CD4-positive, alpha-beta T cell treated with Interleukin-6 at 100 ng/mL for 8 hours (primary cell): ENCODE data around the gene PEAK3.

Experiments
- DNase-seq: peaks from one replicate; pipeline ENCODE4 v3.0.0-alpha.2; 2020; ENCODE audit warnings: mixed read lengths, low spot score

Gene PEAK3

GRCh38 chr19:2270423-2271233 is 11.3 kb downstream of the PEAK3 start:
- peak; percentile 54 for DNase-seq

GRCh38 chr19:2270157-2270422 is 11.9 kb downstream of the PEAK3 start:
- DNase-seq = no peak

DNA sequence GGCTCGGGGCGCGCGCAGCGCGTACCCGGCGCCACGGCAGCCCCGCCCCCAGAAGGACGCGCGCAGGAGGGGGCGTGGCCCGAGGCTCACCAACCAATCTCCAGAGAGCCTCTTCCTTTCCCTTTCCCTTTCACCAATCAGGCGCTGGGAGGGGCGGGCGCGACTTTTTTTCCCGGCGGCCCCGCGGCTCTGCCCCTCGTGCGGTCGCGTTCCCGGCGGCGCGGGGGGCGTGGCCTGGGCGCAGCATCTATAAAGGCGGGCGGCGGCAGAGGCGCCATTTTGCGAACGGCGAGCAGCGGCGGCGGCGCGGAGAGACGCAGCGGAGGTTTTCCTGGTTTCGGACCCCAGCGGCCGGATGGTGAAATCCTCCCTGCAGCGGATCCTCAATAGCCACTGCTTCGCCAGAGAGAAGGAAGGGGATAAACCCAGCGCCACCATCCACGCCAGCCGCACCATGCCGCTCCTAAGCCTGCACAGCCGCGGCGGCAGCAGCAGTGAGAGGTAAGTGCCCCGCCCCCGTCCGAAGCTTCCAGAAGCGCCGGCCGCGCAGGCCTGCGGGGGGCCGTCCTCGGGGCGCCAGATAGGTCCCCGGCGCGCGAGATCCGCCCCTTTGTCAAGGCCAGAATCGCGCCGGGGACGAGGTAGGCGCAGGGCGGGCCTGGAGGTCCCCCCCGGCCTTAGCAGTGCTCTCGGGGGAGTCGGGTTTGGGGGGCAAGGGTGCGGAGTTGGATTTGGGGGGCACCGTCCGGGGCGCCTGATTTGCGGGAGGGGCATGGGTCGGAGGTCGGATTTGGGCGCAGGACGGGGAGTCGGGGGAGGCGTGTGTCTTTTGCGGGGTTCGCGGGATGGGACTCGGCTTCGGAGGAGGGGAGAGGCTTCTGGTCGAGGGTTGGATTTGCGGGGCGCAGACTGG is 12.5 kb downstream of the PEAK3 start:
- peak; percentile 98 for DNase-seq

GRCh38 chr19:2268861-2269243 is 13.1 kb downstream of the PEAK3 start:
- no peak for DNase-seq

- no peak for DNase-seq
Measured at GRCh38 chr19:2268480-2268830, 13.5 kb downstream of the PEAK3 start.

DNA sequence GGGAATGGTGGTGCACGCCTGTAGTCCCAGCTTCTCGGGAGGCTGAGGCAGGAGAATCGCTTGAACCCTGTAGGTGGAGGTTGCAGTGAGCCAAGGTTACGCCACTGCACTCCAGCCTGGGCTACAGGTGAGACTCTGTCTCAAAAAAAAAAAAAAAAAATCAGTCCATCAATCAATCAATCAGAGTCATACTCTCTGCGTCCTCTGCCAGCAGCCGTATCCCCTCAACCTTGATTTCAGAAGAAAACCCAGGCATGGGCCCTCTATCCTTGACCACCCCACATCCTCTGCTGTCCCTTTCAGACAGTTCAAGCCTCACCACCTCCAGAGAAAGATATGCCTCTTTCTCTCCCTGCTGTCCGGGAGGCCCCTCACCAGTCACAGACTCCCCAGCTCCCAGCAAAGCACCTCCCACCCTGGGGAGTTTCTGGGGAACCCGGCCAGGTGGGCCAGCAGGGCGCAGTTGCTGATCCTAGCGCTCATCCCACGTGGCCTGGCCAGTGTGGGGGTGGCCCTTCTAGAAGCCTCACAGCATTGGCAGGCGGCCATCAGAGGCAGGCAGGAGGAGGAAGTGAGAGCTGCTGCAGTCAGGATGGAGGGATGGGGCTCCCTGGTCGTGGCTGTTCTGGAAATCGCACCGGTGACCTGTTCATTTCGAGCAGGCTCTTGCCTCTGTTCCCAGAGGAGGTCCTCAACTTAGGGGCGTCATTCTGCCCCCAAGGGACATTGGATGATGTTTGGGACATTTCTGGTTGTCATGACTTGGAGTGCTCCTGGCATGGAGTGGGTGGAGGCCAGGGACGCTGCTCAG is 15.6 kb downstream of the PEAK3 start:
- DNase-seq = peak; percentile 35

- peak; percentile 51 for DNase-seq
Measured at GRCh38 chr19:2261438-2262172, 20.4 kb downstream of the PEAK3 start.

DNA sequence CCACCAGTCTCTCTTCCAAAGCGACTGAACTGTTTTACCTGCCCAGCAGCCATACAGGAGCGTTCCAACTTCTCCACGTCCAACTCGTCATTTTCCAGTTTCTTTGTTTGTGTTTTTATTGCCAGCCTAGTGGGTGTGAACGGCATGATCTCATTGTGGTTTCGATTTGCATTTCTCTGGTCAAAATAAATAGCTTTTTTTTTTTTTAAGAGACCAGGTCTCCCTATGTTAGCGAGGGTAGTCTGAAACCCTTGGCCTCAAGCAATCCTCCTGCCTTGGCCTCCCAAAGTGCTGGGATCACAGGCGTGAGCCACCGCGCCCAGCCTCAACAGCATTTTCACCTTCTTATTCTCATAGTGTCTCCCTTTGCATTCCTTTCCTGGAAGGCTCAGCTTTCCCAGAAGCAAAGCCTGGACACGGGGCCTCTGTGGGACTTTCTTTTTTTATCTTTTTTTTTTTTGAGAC is 21.6 kb downstream of the PEAK3 start:
- no peak for DNase-seq

DNA sequence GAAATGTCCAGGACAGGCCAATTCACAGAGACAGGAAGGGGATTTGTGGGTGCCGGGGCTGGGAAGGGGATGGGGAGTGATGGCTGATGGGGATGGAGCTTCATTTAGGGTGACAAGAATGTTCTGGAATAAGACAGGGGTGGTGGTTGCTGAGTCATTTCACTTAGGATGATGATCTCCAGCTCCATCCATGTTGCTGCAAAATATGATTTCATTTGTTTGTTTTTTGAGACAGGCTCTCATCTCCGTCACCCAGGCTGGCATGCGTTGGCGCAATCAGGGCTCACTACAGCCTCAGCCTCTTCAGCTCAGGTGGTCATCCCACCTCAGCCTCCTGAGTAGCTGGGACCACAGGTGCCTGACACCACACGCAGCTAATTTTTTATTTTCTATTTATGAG is 22.6 kb downstream of the PEAK3 start:
- no peak for DNase-seq

- no peak for DNase-seq
Measured at GRCh38 chr19:2255982-2256685, 25.8 kb downstream of the PEAK3 start, which contains the start of gene JSRP1. Gene JSRP1, minus strand, starts transcription at chr19:2256417. Its CDS starts 1,103 bp downstream, at chr19:2255314.

- DNase-seq = no peak
Measured at GRCh38 chr19:2255112-2255845, 26.7 kb downstream of the PEAK3 start.

DNA sequence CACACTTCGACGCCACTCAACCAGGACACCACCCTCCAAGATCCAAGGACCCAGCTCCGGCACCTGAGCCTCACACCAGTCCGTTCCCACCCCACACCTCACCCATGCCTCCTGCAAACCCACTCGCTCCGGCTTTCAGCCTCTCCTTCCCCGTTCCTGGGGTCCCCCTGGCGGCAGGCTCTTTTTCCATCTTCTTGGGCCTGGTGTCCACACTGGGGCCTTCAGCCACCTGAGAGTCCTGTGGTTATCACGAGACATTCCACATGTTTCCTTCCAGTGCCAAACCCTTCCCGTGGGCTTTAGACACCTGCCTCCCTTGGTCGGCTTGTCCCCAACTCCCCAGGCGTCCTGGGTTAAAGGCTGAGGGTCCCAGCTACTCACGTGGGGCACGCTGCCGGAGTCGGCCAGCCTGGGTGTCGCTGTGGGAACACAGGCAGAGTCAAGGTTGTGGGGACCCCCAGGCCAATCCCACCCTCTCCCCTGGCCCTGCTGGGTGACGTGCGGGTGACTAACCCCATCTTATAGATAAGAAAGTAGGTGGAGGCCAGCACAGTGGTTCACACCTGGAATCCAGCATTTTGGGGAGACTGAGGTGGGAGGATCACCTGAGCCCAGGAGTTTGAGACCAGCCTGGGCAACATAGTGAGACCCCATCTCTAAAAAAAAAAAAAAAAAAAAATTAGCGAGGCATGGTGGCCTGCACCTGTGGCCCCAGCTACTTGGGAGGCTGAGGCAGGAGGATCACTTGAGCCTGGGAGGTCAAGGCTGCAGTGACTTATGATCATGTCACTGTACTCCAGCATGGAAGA is 27.7 kb downstream of the PEAK3 start:
- DNase-seq = no peak

GRCh38 chr19:2253106-2254063 is 28.6 kb downstream of the PEAK3 start:
- DNase-seq = peak; percentile 55

GRCh38 chr19:2252797-2253105 is 29.2 kb downstream of the PEAK3 start:
- DNase-seq = no peak

DNA sequence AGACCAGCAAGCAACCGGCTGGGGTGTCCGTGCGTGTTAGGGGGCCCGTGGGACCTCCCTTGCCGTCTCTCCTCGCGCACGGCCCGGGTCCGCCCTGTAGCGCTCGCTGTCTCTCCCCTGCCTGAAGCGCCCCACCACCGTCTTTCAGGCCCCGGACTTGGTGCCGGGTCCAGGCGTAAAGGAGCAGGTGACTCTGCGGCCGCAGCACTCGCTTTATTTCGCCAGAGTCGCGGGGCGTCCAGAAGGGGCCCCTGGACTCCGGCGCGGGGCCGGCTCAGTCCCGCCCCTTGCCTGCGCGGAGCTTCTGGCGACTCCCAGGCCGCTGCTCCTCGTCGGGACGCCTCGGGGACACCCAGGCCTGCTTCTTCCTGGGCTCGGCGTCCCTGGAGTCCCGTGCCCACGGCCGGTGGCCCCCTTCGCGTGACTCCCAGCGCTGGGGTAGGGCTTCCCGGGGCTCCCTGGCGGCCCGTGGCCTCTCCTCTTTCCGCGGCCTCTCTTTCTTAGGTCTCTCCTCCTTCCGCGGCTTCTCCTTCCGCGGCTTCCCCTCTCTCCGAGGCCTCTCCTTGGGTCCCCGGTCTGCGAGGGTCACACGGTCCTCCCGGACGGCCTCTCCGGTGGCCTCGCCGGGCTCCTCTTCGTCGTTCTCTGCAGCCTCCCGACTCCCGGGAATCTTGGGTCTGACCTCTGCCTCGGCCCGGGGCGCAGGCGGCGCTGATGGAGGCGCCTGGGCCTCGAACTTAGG is 29.7 kb downstream of the PEAK3 start:
- no peak for DNase-seq

DNA sequence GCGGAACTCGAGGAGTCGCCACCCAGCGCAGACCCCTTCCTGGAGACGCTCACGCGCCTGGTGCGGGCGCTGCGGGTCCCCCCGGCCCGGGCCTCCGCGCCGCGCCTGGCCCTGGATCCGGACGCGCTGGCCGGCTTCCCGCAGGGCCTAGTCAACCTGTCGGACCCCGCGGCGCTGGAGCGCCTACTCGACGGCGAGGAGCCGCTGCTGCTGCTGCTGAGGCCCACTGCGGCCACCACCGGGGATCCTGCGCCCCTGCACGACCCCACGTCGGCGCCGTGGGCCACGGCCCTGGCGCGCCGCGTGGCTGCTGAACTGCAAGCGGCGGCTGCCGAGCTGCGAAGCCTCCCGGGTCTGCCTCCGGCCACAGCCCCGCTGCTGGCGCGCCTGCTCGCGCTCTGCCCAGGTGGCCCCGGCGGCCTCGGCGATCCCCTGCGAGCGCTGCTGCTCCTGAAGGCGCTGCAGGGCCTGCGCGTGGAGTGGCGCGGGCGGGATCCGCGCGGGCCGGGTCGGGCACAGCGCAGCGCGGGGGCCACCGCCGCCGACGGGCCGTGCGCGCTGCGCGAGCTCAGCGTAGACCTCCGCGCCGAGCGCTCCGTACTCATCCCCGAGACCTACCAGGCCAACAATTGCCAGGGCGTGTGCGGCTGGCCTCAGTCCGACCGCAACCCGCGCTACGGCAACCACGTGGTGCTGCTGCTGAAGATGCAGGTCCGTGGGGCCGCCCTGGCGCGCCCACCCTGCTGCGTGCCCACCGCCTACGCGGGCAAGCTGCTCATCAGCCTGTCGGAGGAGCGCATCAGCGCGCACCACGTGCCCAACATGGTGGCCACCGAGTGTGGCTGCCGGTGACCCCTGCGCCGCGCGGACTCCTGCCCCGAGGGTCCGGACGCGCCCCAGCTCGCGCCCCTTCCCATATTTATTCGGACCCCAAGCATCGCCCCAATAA is 30.6 kb downstream of the PEAK3 start:
- no peak for DNase-seq

DNA sequence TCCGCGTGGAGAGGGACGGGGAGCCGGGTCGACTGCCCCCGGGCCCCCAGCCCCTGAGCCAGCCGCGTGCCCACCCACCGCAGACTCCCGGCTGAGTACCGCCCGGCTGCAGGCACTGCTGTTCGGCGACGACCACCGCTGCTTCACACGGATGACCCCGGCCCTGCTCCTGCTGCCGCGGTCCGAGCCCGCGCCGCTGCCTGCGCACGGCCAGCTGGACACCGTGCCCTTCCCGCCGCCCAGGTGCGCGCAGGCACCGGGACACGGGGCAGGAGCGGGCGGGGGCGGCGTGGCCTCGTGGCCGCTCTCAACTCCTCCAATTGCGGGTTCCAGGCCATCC is 31.2 kb downstream of the PEAK3 start:
- no peak for DNase-seq
